Smooth muscle cell of the coronary artery (primary cell): Measurements from ENCODE around the gene NOP16. TPM values are rescaled to one million over a fixed set of nuclear protein-coding genes. Genes with fewer than 3 reads are reported as not detected.

Experiments used
- total RNA-seq: library from RNA; depleted of rRNA; stranded (reverse); fragments of >200 nt; gene quantifications from 2 replicates; pipeline ENCODE4 v1.2.3, GENCODE V29; 2014; ENCODE audit warnings: low replicate concordance

Gene NOP16, protein sequence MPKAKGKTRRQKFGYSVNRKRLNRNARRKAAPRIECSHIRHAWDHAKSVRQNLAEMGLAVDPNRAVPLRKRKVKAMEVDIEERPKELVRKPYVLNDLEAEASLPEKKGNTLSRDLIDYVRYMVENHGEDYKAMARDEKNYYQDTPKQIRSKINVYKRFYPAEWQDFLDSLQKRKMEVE
- total RNA-seq: 11.8 and 22.0 TPM in 2 replicates

GRCh38 chr5:176388444-176389134 lies at the start of gene NOP16, which contains the start of gene HIGD2A:
TSS of gene NOP16 (minus strand) at chr5:176388598. CDS start at chr5:176388539, 59 bp downstream.
TSS of gene HIGD2A (plus strand) at chr5:176388751. CDS start at chr5:176388820, 69 bp downstream.

DNA sequence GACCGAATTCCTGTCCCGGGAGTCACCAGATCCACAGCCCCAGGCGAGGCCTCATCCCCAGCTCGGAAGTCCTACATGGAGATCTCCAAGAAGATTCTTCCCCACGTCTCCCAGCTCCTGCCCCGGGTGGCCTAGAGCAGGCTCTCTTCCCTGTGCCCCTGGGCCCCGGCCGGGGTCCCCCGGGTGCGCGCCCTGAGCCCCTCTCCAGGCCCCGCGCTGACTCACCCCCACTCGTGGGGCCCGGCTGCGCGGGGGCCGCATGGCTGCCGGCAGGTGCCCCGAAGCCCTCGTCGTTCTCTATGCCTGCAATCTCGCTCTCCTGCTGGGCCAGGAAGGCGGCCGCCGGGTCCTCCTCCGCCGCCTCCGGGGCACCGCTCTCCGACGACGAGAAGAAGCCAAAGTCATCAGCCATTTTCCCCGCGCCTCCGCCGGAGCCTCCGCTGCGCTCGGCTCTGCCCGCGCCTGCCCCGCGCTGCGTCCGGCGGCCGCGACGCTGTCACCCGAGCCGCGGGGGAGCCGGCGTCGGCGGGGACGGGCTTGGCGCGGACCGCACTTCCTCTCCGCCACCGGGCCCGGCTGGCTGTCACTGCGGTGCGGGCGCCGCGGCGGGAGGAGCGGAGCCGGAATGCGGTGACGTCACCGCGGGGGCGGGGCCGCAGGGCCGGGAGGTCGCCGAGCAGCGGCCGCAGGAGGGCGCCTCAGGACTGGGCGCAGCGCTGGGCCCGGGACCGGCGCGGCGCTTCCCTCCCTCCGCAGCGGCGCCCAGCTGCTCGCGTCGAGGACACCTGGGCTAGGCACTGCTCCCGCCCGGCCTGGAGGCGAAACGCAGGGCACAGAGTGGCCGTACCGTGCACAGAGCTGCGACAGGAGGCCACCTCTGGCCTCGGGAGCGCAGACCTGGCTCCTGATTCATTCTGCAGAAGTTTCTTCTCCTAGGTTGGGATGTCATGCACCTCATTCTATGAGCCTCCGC lies 27.8 kb upstream of the NOP16 start, which contains the start of gene CLTB:
Gene CLTB (minus strand): TSS at position 588 of the 973 bp plus-strand sequence. CDS start 176 bp downstream, at position 412.

GRCh38 chr5:176365351-176366231 lies 22.8 kb downstream of the NOP16 start, which contains the start of gene ARL10:
TSS of gene ARL10 (plus strand) at chr5:176365487. CDS start at chr5:176365564, 77 bp downstream.

GRCh38 chr5:176361437-176362232 lies 26.8 kb downstream of the NOP16 start, which contains the start of gene KIAA1191:
TSS of gene KIAA1191 (minus strand) at chr5:176361764. CDS start at chr5:176359508, 2,256 bp downstream.

Other genes starting within 250 kb of the NOP16 start
- gene SIMC1, start 150.2 kb downstream of the NOP16 start, total RNA-seq: 2.3 and 2.5 TPM in 2 replicates
- 52.3 and 69.7 TPM in 2 replicates for gene KIAA1191, start 26.8 kb downstream of the NOP16 start, total RNA-seq
- 7.3 and 11.9 TPM in 2 replicates for gene ARL10, start 23.1 kb downstream of the NOP16 start, total RNA-seq
- 13.7 and 34.4 TPM in 2 replicates for gene HIGD2A, start 153 bp upstream of the NOP16 start, total RNA-seq
- gene CLTB, start 27.9 kb upstream of the NOP16 start, total RNA-seq: 88.0 and 137 TPM in 2 replicates
- gene FAF2, start 59.8 kb upstream of the NOP16 start, total RNA-seq: 27.1 and 32.0 TPM in 2 replicates
- 1.3 and 2.1 TPM in 2 replicates for gene RNF44, start 148.8 kb upstream of the NOP16 start, total RNA-seq
- 1.1 TPM in 1 of 2 replicates, not detected in the other for gene CDHR2, start 160.7 kb upstream of the NOP16 start, total RNA-seq
- gene GPRIN1, start 221.6 kb upstream of the NOP16 start, total RNA-seq: 0.70 and 0.83 TPM in 2 replicates
- gene SNCB, start 241.9 kb upstream of the NOP16 start, total RNA-seq: 0.12 TPM in 1 of 2 replicates, not detected in the other
- gene EIF4E1B, start 242.1 kb upstream of the NOP16 start, total RNA-seq: not detected in 2 replicates